Measurements from ENCODE around the gene CETN3.

DNA sequence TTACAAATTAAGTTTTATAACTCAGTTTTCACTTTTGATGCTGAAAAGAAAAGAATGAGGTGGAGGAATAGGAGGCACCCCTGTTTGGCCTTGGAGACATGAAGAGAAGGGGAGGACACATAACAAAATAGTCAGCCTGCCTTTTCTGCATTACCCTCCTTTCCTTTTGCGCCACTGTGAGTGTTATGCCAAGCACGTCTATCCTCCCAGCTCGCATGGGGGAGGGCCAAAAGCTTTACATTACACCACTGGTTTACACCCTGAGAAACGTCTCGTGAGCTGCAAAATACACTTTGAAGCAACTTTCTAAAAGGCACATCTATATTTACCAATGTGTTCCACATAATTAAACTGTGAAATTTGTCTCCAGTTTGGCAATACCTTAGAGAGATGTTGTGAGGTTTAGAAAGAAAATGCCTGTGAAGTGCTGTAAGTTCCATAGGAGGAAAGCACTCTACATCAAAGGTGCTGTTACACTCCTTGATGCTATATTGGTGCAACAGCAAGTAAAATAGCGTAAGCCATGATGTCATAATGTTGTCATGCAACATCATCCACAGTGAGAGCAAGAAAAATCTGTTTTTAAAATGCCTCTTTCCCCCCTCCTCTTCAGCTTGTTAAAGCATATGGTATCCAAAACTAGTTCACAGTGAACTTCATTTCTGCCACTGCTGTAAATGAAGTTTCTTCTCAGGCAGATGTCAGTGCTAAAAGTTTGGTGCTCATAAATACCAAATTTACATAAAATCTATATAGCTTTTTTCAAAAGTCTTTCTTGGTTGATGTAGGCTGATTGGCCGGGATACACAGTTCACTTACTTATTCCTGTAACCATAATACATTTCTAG is 50.3 kb downstream of the CETN3 start:
- TF ChIP-seq EZH2phosphoT487 (IDR thresholded peaks at IDR 0.05; ENCODE audit: insufficient read depth, low read depth) (no peak), EZH2 (IDR thresholded peaks at IDR 0.05; ENCODE audit: insufficient read depth, poor library complexity, severe bottlenecking) (no peak)
